K562 (cell line): ENCODE results near the gene PITX1.

Source experiments
- CTCF ChIP-seq, 3 experiments: IDR thresholded peaks in 2 of 3; conservative IDR thresholded peaks in 1 of 3; 2 replicates each; pipeline ENCODE4 v1.5.1; 2011 to 2012; ENCODE audit warnings: low read length in 3 of 3, mild to moderate bottlenecking in 3 of 3, control low read depth in 2 of 3, improper control_type of control experiment in 1 of 3, inconsistent platforms in 1 of 3, low read depth in 1 of 3, mixed read lengths in 1 of 3, moderate library complexity in 1 of 3; ENCODE audit not compliant: insufficient read depth in 2 of 3
- HCFC1 ChIP-seq: IDR thresholded peaks from 2 replicates; pipeline ENCODE4 v1.6.1; 2012; ENCODE audit warnings: low read depth, low read length, improper control_type of control experiment
- VEZF1 ChIP-seq: fragments of 200-800 bp; sonication (Bioruptor generic); IDR thresholded peaks from 2 replicates; pipeline ENCODE4 v1.6.1; 2017; ENCODE audit warnings: missing genetic modification characterization, missing compliant biosample characterization

GRCh38 chr5:135009736-135010501 lies 24.1 kb downstream of the PITX1 start:
- TF ChIP-seq CTCF (IDR thresholded peaks at IDR 0.05 in 2 of 3, conservative IDR thresholded peaks at IDR 0.05 in 1 of 3; ENCODE audit: insufficient read depth in 2 of 3, low read depth in 1 of 3, low read length in 3 of 3) (no peak), VEZF1 (CRISPR knock-in tag) (no peak), HCFC1 (no peak)
